ENCODE measurements around the gene SRRM4.

SRRM4 gene

GRCh38 chr12:119169150-119169549 is 187.8 kb downstream of the SRRM4 start:
- DNase-seq (ENCODE audit: low read depth), result no peak

GRCh38 chr12:119171291-119171690 is 189.9 kb downstream of the SRRM4 start:
- DNase-seq (ENCODE audit: low read depth), result no peak

- no peak for DNase-seq (ENCODE audit: low read depth)
Observed at GRCh38 chr12:119171691-119172425, 190.5 kb downstream of the SRRM4 start.

- DNase-seq (ENCODE audit: low read depth), result no peak
Observed at GRCh38 chr12:119175081-119175480, 193.7 kb downstream of the SRRM4 start.

GRCh38 chr12:119176267-119177055 is 195.1 kb downstream of the SRRM4 start:
- DNase-seq (ENCODE audit: low read depth), result peak; percentile 63

- DNase-seq (ENCODE audit: low read depth), result no peak
Observed at GRCh38 chr12:119177056-119177325, 195.7 kb downstream of the SRRM4 start.

- DNase-seq (ENCODE audit: low read depth), result no peak
Observed at GRCh38 chr12:119177724-119178380, 196.5 kb downstream of the SRRM4 start.

- peak; percentile 53 for DNase-seq (ENCODE audit: low read depth)
Observed at GRCh38 chr12:119178544-119179334, 197.4 kb downstream of the SRRM4 start, which contains the start of gene HSPB8. TSS of gene HSPB8 (plus strand) at chr12:119178931. CDS start at chr12:119179313, 382 bp downstream.

- peak; percentile 55 for DNase-seq (ENCODE audit: low read depth)
Observed at GRCh38 chr12:119179335-119180021, 198.1 kb downstream of the SRRM4 start.

GRCh38 chr12:119180380-119181040 is 199.2 kb downstream of the SRRM4 start:
- peak; percentile 15 for DNase-seq (ENCODE audit: low read depth)

- DNase-seq (ENCODE audit: low read depth), result no peak
Observed at GRCh38 chr12:119181202-119181601, 199.9 kb downstream of the SRRM4 start.

- DNase-seq (ENCODE audit: low read depth), result no peak
Observed at GRCh38 chr12:119181944-119182343, 200.6 kb downstream of the SRRM4 start.

GRCh38 chr12:119182701-119183493 is 201.6 kb downstream of the SRRM4 start:
- DNase-seq (ENCODE audit: low read depth), result no peak

- DNase-seq (ENCODE audit: low read depth), result no peak
Observed at GRCh38 chr12:119183942-119184695, 202.8 kb downstream of the SRRM4 start.

- no peak for DNase-seq (ENCODE audit: low read depth)
Observed at GRCh38 chr12:119195256-119195655, 213.9 kb downstream of the SRRM4 start.

GRCh38 chr12:119198440-119198839 is 217.1 kb downstream of the SRRM4 start:
- no peak for DNase-seq (ENCODE audit: low read depth)

GRCh38 chr12:119200601-119201000 is 219.3 kb downstream of the SRRM4 start:
- DNase-seq (ENCODE audit: low read depth), result no peak

- DNase-seq (ENCODE audit: low read depth), result no peak
Observed at GRCh38 chr12:119201789-119202543, 220.6 kb downstream of the SRRM4 start.

GRCh38 chr12:119202544-119202943 is 221.2 kb downstream of the SRRM4 start:
- DNase-seq (ENCODE audit: low read depth), result no peak

Measured in ELR (cell line).